IMR-90 (cell line): ENCODE data around the gene SLC22A16. TPM values are rescaled to one million over a fixed set of nuclear protein-coding genes. Genes with fewer than 3 reads are reported as not detected.

Experiments
- ATAC-seq: fragments of 200-7000 bp; cut with Tn5 transposase; 2 replicates; pipeline ENCODE4 v1.9.1; 2020; ENCODE audit warnings: low read depth, mild to moderate bottlenecking, moderate library complexity
- BruUV-seq: library from RNA; stranded (reverse); fragments of 400-500 nt; replicated peaks from 2 replicates; lab custom pipeline; 2021; lab: Mats Ljungman, UMichigan
- CTCF ChIA-PET: fragments of 300-600 bp; formaldehyde crosslinking; extraction: SDS; loops from one replicate; lab custom pipeline; 2021; ENCODE audit warnings: antibody characterized with exemption; lab: Yijun Ruan, JAX
- POLR2A ChIA-PET: fragments of 300-600 bp; sonication (Branson Sonifier 250); formaldehyde crosslinking; loops from one replicate; lab custom pipeline; 2022; ENCODE audit warnings: antibody characterized with exemption; ENCODE audit not compliant: unreplicated experiment; lab: Charles Lee
- DNase-seq: peaks from one replicate; pipeline ENCODE4 v3.0.0; 2013
- H2AFZ ChIP-seq: replicated peaks from 2 replicates; pipeline ENCODE3; 2013; ENCODE audit warnings: low read length, mild to moderate bottlenecking; ENCODE audit not compliant: poor library complexity
- H2AK5ac ChIP-seq: 2 replicates; pipeline ENCODE4 v1.6.1; 2013; ENCODE audit warnings: low read depth, low read length, inconsistent platforms
- H2AK9ac ChIP-seq: replicated peaks from 2 replicates; pipeline ENCODE3; 2013; ENCODE audit warnings: mild to moderate bottlenecking, low read depth, low read length, moderate library complexity; ENCODE audit not compliant: poor library complexity
- H2BK120ac ChIP-seq: 2 replicates; pipeline ENCODE4 v1.6.1; 2013; ENCODE audit warnings: low read depth, low read length, inconsistent platforms
- H2BK15ac ChIP-seq: 3 replicates; pipeline ENCODE4 v1.6.1; 2013; ENCODE audit warnings: low read depth, low read length, inconsistent platforms
- H2BK20ac ChIP-seq: 2 replicates; pipeline ENCODE4 v1.6.1; 2013; ENCODE audit warnings: low read depth, mild to moderate bottlenecking, inconsistent platforms, low read length, moderate library complexity
- H2BK5ac ChIP-seq: 2 replicates; pipeline ENCODE4 v1.6.1; 2013; ENCODE audit warnings: mild to moderate bottlenecking, low read depth, low read length, inconsistent platforms; ENCODE audit not compliant: poor library complexity, severe bottlenecking
- H3K14ac ChIP-seq: replicated peaks from 2 replicates; pipeline ENCODE4 v1.6.1; 2013; ENCODE audit warnings: low read depth, low read length, inconsistent platforms
- H3K18ac ChIP-seq: 2 replicates; pipeline ENCODE4 v1.6.1; 2013; ENCODE audit warnings: low read depth, low read length, control low read depth
- H3K23ac ChIP-seq: 2 replicates; pipeline ENCODE4 v1.6.1; 2013; ENCODE audit warnings: low read depth, low read length, inconsistent platforms
- H3K27ac ChIP-seq: 2 replicates; pipeline ENCODE4 v1.5.1; 2013; ENCODE audit warnings: mild to moderate bottlenecking, control low read depth, low read length; ENCODE audit not compliant: insufficient read depth
- H3K27me3 ChIP-seq: 2 replicates; pipeline ENCODE4 v1.6.1; 2013; ENCODE audit warnings: low read length; ENCODE audit not compliant: control insufficient read depth, insufficient read depth
- H3K36me3 ChIP-seq: 2 replicates; pipeline ENCODE4 v1.6.1; 2013; ENCODE audit warnings: low read length, mixed read lengths; ENCODE audit not compliant: control insufficient read depth, insufficient read depth
- H3K4ac ChIP-seq: 2 replicates; pipeline ENCODE4 v1.6.1; 2013; ENCODE audit warnings: low read depth, low read length, inconsistent platforms
- H3K4me1 ChIP-seq: 2 replicates; pipeline ENCODE4 v1.6.1; 2013; ENCODE audit warnings: low read length, mixed read lengths; ENCODE audit not compliant: control insufficient read depth, insufficient read depth
- H3K4me2 ChIP-seq: 2 replicates; pipeline ENCODE4 v1.6.1; 2013; ENCODE audit warnings: low read depth, mild to moderate bottlenecking, control low read depth, low read length, moderate library complexity
- H3K4me3 ChIP-seq: 2 replicates; pipeline ENCODE4 v1.5.1; 2013; ENCODE audit warnings: low read depth, mild to moderate bottlenecking, control low read depth, low read length, moderate library complexity; ENCODE audit not compliant: insufficient read depth
- H3K56ac ChIP-seq: 2 replicates; pipeline ENCODE4 v1.6.1; 2013; ENCODE audit warnings: low read length, inconsistent platforms; ENCODE audit not compliant: insufficient read depth; ENCODE audit errors: extremely low read depth
- H3K79me1 ChIP-seq, 2 experiments: 2 replicates each; pipeline ENCODE4 v1.6.1; 2013; ENCODE audit warnings: low read length in 2 of 2, inconsistent platforms in 1 of 2, low read depth in 1 of 2
- H3K9ac ChIP-seq: 2 replicates; pipeline ENCODE4 v1.6.1; 2013; ENCODE audit warnings: low read depth, low read length, control low read depth
- H3K9me1 ChIP-seq: 2 replicates; pipeline ENCODE4 v1.6.1; 2013; ENCODE audit warnings: low read length, inconsistent platforms; ENCODE audit not compliant: insufficient read depth
- H3K9me3 ChIP-seq: 2 replicates; pipeline ENCODE4 v1.6.1; 2013; ENCODE audit warnings: low read length; ENCODE audit not compliant: control insufficient read depth, insufficient read depth
- H4K20me1 ChIP-seq: 2 replicates; pipeline ENCODE4 v1.6.1; 2013; ENCODE audit warnings: low read length, inconsistent platforms; ENCODE audit not compliant: insufficient read depth
- H4K5ac ChIP-seq: 2 replicates; pipeline ENCODE4 v1.6.1; 2013; ENCODE audit warnings: mild to moderate bottlenecking, low read depth, low read length, control low read depth
- H4K8ac ChIP-seq, 2 experiments: 2 replicates each; pipeline ENCODE4 v1.6.1; 2013; ENCODE audit warnings: low read depth in 2 of 2, low read length in 2 of 2, control low read depth in 1 of 2, inconsistent platforms in 1 of 2
- H4K91ac ChIP-seq: 2 replicates; pipeline ENCODE4 v1.6.1; 2013; ENCODE audit warnings: low read depth, low read length, inconsistent platforms; ENCODE audit not compliant: insufficient read depth
- CEBPB ChIP-seq: IDR thresholded peaks from 2 replicates; pipeline ENCODE4 v1.6.1; 2012; ENCODE audit warnings: low read depth, low read length, improper control_type of control experiment
- CHD1 ChIP-seq: IDR thresholded peaks from 2 replicates; pipeline ENCODE4 v1.6.1; 2012; ENCODE audit warnings: low read depth, low read length, improper control_type of control experiment
- FOS ChIP-seq: fragments of 150-350 bp; IDR thresholded peaks from 2 replicates; pipeline ENCODE4 v1.6.1; 2016; ENCODE audit warnings: low read depth, low read length
- MAFK ChIP-seq: IDR thresholded peaks from 2 replicates; pipeline ENCODE4 v1.6.1; 2012; ENCODE audit warnings: low read depth, low read length, improper control_type of control experiment
- MAZ ChIP-seq: IDR thresholded peaks from 2 replicates; pipeline ENCODE4 v1.6.1; 2012; ENCODE audit warnings: low read depth, mild to moderate bottlenecking, low read length, improper control_type of control experiment, moderate library complexity, borderline replicate concordance
- MXI1 ChIP-seq: IDR thresholded peaks from 2 replicates; pipeline ENCODE4 v1.6.1; 2012; ENCODE audit warnings: low read depth, mild to moderate bottlenecking, low read length, moderate library complexity, borderline replicate concordance
- POLR2A ChIP-seq: IDR thresholded peaks from 2 replicates; pipeline ENCODE4 v1.6.1; 2012; ENCODE audit warnings: mild to moderate bottlenecking, low read depth, low read length
- RFX5 ChIP-seq: IDR thresholded peaks from 2 replicates; pipeline ENCODE4 v1.8.0; 2012; ENCODE audit warnings: low read depth, mild to moderate bottlenecking, low read length, moderate library complexity
- WGBS, 2 experiments: methylation state at CpG; one replicate each; pipeline versions ENCODE4 v1.1.5 to v1.1.7; 2013; ENCODE audit warnings: missing lambda C conversion rate in 2 of 2; ENCODE audit not compliant: insufficient read length in 1 of 2; ENCODE audit errors: extremely low coverage in 2 of 2; 5-methylcytosine and 5-hydroxymethylcytosine counted together
- dilution Hi-C: fragments of 300-500 bp; cut with HindIII; formaldehyde crosslinking; loops from one replicate; pipeline ENCODE4 v1.14.3; 2018; ENCODE audit warnings: low sequenced_read_pairs; ENCODE audit not compliant: unreplicated experiment
- in situ Hi-C: fragments of 300-500 bp; cut with MboI; formaldehyde crosslinking; loops from 3 replicates; pipeline ENCODE4 v1.14.3; 2019; ENCODE audit warnings: low sequenced_read_pairs, inconsistent platforms, mixed read lengths
- intact Hi-C: fragments of 100-400 bp; cut with micrococcal nuclease; formaldehyde crosslinking; loops from 2 replicates; pipeline ENCODE4 v1.10.0; 2022
- polyA plus RNA-seq, 3 experiments: library from polyadenylated mRNA; depleted of rRNA; stranded (reverse); fragments of >200 nt; gene quantifications; 2 replicates each; pipeline ENCODE4 v1.2.3, GENCODE V29; 2012; ENCODE audit warnings: low replicate concordance in 1 of 3
- total RNA-seq: library from RNA; depleted of rRNA; stranded (reverse); fragments of >200 nt; gene quantifications from 2 replicates; pipeline ENCODE4 v1.2.3, GENCODE V29; 2012
- TF ChIP-seq, protein P1 (sequence below): fragments of 150-350 bp; IDR thresholded peaks from 2 replicates; pipeline ENCODE4 v1.6.1; 2016; ENCODE audit warnings: low read depth, mild to moderate bottlenecking, low read length, moderate library complexity, borderline replicate concordance
- TF ChIP-seq, protein P2 (sequence below): fragments of 150-350 bp; IDR thresholded peaks from 2 replicates; pipeline ENCODE4 v1.6.1; 2017; ENCODE audit warnings: mild to moderate bottlenecking, antibody characterized with exemption, low read length, low read depth

SLC22A16 gene
- total and polyA plus RNA-seq, 2 of the 4 experiments (the other 2 are of a cell fraction), result not detected

DNA sequence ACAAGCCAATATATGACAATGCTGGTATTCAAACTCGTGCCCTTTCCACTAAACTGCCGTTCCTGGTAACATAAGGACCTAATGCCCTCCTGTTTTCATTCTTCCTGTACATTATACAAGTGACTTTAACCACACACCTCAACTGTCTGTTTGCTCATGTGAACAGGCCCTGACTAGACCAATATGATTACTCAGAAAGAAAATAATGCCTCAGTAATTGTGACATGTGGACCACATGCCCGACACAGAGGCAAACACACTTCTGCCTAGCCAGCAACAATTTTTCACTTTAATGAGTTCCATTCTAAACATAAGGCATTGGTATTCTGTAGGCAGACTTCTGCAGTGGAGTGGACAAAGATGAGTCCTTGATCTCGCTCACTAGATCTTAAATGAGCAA is 30.0 kb downstream of the SLC22A16 start:
- intact Hi-C loops, result no loop called here
- dilution Hi-C loops, result no loop called here
- Histone ChIP-seq H3K27ac (no peak overlapping the region), H2BK120ac (no peak overlapping the region), H4K8ac (no peak overlapping the region), H2BK5ac (no peak overlapping the region), H2AK9ac (no peak overlapping the region), H3K9ac (no peak overlapping the region), H3K9me1 (no peaks in the 10 kb centered on the region), H4K20me1 (no peaks in the 10 kb centered on the region), H2AK5ac (no peak overlapping the region), H2BK20ac (no peak overlapping the region), H3K9me3 (no peaks in the 10 kb centered on the region), H2AFZ (no peak overlapping the region), H4K91ac (no peak overlapping the region), H4K5ac (no peak overlapping the region), H3K79me1 (no peaks in the 10 kb centered on the region), H3K4ac (no peak overlapping the region), H3K23ac (no peak overlapping the region), H3K4me1 (no peaks in the 10 kb centered on the region), H3K27me3 (peaks cover 14% of the 10 kb centered on the region), H2BK15ac (no peak overlapping the region), H3K14ac (no peak overlapping the region), H3K56ac (no peak overlapping the region), H3K36me3 (no peaks in the 10 kb centered on the region), H3K18ac (no peak overlapping the region), H3K4me3 (no peak overlapping the region), H3K4me2 (no peak overlapping the region)
- no CpG with 5 or more reads among the region's 4 CpGs for WGBS, 2 experiments
- ChIA-PET CTCF (no interaction called here), POLR2A (no interaction called here)
- DNase-seq, result no peak
- TF ChIP-seq MAFK (no peak), CEBPB (no peak), MXI1 (no peak), POLR2A (no peak), CHD1 (no peak), FOS (no peak), MAZ (no peak), RFX5 (no peak)
- TF ChIP-seq, protein P1, sequence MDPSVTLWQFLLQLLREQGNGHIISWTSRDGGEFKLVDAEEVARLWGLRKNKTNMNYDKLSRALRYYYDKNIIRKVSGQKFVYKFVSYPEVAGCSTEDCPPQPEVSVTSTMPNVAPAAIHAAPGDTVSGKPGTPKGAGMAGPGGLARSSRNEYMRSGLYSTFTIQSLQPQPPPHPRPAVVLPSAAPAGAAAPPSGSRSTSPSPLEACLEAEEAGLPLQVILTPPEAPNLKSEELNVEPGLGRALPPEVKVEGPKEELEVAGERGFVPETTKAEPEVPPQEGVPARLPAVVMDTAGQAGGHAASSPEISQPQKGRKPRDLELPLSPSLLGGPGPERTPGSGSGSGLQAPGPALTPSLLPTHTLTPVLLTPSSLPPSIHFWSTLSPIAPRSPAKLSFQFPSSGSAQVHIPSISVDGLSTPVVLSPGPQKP, result no peak
- TF ChIP-seq, protein P2, sequence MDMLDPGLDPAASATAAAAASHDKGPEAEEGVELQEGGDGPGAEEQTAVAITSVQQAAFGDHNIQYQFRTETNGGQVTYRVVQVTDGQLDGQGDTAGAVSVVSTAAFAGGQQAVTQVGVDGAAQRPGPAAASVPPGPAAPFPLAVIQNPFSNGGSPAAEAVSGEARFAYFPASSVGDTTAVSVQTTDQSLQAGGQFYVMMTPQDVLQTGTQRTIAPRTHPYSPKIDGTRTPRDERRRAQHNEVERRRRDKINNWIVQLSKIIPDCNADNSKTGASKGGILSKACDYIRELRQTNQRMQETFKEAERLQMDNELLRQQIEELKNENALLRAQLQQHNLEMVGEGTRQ, result no peak
- no TSS peak for BruUV-seq
- in situ Hi-C loops, result no loop called here
- ATAC-seq, result no peak
